ENCODE measurements around the gene DNAAF8.
"Not testable (repeated sequence)": the region's sequence is repeated elsewhere in the genome, so short reads cannot be mapped to it uniquely, and the experiment has no call there.

Gene DNAAF8

DNA sequence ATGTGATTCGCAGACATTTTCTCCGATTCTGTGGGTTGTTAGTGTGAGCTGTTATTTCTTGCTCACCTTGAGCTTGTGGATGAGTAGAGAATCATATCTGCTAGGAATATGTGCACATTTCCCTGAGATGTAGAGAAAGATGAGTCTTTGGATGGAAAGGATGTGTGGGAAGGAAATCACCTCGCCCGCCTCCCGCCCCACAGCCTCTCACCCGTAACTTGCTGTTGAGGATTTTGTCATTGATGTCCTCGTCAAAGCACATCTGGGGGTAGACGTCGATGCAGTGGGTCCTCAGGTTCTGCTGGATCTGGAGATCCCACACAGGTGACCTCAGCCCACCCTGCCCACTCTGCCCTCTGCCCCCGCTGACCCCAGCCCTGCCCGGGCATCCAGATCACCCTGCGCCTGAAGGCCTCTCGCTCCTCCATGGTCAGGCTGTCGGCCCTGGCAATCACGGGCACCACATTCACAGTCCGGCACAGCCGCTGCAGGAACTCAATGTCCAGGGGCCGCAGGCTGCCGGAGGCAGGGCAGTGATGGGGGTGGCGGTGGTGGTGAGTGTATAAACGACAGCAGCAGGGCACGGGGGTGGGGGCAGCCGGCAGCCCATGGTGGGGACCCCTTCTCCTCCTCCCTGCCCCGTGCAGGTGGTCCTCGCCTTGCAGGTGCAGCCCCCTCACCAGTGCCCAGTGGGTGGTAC lies 49.1 kb downstream of the DNAAF8 start:
- DNase-seq (ENCODE audit: low spot score): no peak

DNA sequence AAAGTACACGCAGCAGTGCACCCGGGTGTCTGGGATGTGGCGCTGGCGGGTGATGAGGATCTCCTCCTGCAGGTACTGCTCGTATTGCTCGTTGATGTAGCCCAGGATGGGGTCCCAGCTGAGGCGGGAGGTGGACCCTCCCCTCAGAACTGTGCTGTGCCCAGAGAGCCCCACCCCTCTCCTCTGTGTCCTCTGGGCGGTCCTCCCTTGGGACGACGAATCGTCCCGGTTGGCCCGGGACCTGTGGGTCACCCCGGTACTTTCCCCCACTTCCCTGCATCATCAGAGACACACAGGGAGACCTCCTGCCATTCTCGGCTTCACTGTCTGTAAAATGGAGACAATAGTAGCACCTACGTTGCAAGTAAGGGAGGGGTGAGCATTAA lies 49.6 kb downstream of the DNAAF8 start:
- no peak for DNase-seq (ENCODE audit: low spot score)

DNA sequence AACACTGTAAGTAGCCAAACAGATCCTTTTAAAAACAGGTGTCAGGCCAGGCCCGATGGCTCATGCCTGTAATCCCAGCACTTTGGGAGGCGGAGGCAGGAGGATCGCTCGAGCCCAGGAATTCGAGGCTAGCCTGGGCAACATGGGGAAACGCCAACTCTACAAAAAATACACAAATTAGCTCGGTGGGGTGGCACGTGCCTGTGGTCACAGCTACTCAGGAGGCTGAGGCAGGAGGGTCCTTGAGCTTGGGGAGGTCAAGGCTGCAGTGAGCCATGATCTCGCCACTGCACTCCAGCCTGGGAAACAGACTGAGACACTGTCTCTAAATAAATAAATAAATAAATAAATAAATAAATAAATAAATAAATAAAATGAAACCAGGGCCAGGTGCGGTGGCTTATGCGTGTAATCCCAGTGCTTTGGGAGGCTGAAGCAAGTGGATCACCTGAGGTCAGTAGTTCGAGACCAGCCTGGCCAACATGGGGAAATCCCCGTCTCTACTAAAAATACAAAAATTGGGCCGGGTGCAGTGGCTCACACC lies 50.2 kb downstream of the DNAAF8 start:
- not testable (repeated sequence) for DNase-seq (ENCODE audit: low spot score)

DNA sequence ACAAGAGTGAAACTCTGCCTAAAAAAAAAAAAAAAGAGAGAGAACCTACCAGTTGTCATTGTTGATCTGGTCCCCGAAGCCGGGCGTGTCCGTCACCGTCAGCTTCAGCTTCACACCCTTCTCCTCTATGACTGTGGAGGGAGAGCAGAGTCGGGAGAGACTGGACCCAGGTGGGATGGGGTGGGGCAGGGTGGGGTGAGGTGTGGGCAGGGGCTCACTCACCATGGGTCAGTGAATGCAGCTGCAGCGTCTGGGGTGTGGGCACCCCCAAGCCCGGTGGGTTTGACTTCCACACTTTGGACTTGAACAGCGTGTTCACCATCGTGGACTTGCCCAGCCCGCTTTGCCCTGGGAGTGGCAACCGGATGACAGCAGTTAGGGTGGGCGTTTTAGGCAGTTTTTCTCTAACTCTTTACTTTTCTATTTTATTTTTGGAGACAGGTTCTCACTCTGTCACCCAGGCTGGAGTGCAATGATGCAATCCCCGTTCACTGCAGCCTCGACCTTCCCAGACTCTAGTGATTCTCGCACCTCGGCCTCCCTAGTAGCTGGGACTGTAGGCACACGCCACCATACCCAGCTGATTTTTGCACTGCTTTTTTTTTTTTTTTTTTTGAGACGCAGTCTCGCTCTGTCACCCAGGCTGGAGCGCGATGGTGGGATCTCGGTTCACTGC lies 51.6 kb downstream of the DNAAF8 start:
- no peak for DNase-seq (ENCODE audit: low spot score)

DNA sequence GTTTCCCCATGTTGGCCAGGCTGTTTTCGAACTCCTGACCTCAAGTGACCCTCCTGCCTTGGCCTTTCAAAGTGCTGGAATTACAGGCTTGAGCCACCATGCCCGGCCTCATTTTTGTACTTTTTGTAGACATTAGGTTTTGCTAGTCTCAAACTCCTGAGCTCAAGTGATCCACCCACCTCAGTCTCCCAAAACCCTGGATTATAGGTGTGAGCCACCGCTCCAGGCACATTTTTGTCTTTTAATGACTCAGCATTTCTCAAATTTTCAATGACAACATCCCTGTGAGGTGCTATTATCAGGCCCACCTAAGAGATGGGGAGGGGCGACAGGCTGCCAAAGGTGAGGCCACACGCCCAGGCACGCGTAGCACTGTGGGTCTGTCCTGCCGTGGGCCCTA lies 52.7 kb downstream of the DNAAF8 start:
- DNase-seq (ENCODE audit: low spot score): no peak

DNA sequence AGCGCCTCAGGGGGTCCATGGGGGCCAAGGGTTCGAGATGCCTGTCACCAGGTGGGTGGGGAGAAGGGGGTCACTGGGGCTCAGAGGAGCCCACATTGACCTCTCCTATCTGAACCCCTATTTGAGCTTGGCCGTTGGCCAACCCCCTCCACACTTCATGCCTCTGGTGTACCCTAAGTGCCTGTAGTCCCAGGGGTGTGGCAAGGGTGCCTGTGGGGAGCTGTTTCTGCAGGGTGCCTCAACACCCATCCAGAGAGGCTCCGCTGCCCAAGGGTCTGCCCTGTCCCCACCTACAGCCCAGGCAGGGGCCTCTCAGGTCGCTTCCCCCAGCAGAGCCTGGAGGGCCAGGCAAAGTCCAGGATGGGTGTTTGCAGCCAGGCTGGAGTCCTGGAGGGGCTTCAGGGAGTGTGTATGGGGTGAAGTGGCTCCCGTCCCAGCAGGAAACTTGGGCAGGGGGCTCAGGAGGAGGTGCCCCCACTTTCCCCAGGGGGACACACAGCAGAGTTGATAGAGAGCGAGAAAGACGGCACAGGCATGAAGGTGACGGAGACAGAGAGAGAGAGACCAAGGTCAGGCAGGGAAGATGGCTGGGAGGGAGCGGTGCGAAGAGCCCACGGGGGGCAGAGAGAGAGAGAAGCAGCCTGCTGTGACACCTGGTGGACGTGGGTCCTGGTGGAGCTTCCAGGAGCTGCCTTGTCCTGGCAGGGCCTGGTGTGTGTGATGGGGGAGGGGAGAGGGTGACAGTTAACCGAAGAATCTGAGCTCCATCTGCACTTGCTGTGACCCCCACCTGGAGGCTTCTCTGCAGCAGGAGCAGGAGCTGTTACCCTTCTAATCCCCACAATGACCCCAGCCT lies 53.5 kb downstream of the DNAAF8 start, which contains the start of gene SEPTIN12:
SEPTIN12 (minus strand) TSS at position 719 of the 856 bp plus-strand sequence; CDS start at position 19, 700 bp downstream.
- no peak for DNase-seq (ENCODE audit: low spot score)

DNA sequence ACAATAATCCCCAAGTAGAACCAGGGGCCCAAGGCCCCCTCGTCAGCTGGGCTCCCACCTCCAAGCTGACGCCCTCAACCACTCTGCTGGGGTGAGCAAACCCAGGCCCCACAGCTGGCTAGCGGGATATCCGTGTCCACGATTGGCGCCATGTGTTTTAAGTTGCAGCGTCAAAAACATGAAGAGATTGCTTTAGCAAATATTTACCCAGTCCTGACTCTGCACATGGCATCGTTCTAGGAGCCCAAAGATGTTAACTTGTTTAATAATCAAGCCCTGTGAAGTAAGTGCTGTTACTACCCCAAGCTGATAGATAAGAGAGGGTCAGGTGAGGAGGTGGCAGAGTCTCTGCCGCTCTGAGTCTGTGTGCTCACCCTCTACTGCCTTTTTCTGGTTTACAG lies 54.2 kb downstream of the DNAAF8 start:
- no peak for DNase-seq (ENCODE audit: low spot score)

DNA sequence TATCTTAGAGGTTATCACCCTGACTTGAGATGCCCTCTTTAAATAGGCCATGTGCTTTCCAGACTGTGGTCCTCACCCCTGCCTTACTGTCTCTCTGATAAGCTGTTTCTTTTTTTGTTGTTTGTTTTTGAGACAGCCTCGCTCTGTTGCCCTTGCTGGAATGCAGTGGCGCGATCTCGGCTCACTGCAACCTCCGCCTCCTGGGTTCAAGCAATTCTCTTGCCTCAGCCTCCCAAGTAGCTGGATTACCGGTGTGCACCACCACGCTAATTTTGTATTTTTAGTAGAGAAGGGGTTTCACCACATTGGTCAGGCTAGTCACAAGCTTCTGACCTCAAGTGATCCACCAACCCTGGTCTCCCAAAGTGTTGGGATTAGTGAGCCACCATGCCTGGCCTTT lies 54.6 kb downstream of the DNAAF8 start:
- no peak for DNase-seq (ENCODE audit: low spot score)

DNA sequence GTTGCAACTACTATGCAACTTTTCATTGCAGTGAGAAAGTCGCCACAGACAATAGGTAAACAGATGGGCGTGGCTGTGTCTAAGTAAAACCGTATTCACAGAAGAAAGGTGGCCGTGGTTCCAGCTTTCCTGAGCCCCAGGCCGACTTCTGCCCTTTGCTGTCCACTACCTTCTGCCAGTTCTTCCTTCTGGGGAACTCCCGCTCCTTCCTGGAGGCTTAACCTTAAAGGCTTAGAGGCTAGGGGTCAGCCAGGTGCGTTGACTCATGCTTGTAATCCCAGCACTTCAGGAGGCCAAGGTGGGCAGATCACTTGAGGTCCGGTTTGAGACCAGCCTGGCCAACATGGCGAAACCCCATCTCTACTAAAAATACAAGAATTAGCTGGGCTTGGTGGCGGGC lies 55.9 kb downstream of the DNAAF8 start:
- DNase-seq (ENCODE audit: low spot score): no peak

DNA sequence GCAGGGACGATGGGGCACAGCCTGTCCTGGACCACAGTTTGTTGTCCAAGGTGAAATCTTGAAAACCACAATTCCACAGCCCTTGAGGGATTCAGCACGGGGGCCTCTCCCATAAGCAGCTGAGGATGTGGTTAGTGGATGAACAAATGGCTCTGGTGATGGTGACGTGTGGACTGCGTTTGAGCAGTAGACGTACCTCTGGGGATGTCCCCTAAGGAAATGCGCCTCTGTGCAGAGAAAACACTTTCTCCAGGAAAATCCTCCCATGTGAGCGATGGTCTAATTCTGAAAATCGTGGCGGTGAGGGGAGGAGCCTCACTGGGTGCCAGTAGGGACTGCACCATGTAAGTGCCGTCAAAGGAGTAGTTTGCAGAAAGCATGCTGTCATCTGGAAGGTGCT lies 56.5 kb downstream of the DNAAF8 start:
- no peak for DNase-seq (ENCODE audit: low spot score)

DNA sequence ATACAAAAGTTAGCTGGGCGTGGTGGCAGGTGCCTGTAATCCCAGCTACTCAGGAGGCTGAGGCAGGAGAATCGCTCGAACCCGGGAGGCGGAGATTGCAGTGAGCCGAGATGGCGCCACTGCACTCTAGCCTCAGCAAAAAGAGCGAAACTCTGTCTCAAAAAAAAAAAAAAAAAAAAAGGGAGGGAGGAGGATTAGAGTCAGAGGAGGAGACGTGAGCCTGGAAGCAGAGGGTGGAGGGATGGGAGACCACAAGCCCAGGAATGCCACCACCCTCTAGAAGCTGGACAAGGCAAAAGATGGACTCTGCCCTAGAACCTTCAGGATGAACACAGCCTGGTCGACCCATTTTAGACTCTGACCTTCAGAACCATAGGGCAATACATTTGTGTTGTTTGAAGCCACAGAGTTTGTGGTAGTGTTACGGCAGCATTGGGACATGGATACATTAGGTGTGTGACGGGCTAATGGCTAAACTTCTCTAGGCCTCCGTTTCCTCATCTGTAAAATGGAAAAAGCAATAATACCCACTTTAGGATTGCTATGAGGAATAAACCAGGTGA lies 58.7 kb downstream of the DNAAF8 start:
- DNase-seq (ENCODE audit: low spot score): no peak

DNA sequence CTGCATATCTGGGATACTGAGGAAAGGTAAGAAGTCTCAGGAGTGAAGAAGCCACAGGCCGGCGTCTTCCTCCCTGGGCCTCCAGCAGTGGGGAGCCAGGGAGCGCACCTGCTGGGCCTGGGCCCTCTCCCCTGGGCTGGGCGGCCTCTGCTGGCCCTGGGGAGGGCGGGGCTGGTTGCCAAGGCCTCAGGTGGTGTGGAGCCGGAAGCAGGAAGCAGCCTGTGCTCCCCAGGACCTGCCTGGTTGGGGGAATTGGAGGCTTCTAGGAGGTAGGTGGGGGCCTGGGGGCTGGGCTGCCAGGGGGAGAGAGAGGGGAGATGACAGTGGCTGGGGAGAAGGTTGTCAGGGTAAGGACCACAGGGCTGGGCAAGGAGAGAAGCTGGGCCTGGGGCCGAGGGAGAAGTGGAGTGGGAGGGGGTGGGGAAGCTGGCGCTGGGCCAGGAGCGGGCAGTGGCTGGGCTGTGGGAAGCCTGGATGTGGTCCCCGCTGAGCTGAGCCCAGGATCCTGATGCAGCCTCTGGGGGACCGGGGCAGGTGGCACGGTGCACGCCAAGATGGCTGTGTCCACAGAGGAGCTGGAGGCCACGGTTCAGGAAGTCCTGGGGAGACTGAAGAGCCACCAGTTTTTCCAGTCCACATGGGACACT lies 61.0 kb downstream of the DNAAF8 start, which contains the start of gene SMIM22:
SMIM22 (plus strand) TSS at position 189 of the 647 bp plus-strand sequence; CDS start at position 555, 366 bp downstream.
- DNase-seq (ENCODE audit: low spot score): no peak

DNA sequence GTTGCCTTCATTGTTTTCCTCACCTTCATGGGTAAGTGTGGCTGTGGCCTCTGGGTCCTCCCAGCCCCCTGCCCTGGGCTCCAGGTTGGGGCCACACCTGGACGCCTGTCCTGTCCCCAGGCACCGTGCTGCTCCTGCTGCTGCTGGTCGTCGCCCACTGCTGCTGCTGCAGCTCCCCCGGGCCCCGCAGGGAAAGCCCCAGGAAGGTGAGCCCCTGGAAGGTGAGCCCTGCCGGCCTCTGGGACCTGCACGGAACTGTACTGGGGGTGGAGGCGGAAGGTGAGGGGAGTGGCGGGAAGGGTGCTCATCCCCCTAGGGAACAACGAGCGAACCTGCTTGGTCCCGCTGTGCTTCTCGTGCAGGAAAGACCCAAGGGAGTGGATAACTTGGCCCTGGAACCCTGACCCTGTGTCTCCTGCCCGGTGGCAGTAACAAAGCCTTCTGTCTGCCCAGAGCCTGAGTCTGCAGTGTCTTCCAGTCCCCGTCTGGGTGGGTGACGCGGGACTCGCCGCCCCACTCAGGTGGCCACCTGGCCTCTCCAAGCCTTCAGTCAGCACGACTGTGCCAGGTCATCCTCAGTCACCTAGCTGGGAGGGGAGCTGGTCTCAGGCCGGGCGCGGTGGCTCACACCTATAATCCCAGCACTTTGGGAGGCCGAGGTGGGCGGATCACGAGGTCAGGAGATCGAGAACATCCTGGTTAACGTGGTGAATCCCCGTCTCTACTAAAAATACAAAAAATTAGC lies 61.7 kb downstream of the DNAAF8 start:
- DNase-seq (ENCODE audit: low spot score): no peak

DNA sequence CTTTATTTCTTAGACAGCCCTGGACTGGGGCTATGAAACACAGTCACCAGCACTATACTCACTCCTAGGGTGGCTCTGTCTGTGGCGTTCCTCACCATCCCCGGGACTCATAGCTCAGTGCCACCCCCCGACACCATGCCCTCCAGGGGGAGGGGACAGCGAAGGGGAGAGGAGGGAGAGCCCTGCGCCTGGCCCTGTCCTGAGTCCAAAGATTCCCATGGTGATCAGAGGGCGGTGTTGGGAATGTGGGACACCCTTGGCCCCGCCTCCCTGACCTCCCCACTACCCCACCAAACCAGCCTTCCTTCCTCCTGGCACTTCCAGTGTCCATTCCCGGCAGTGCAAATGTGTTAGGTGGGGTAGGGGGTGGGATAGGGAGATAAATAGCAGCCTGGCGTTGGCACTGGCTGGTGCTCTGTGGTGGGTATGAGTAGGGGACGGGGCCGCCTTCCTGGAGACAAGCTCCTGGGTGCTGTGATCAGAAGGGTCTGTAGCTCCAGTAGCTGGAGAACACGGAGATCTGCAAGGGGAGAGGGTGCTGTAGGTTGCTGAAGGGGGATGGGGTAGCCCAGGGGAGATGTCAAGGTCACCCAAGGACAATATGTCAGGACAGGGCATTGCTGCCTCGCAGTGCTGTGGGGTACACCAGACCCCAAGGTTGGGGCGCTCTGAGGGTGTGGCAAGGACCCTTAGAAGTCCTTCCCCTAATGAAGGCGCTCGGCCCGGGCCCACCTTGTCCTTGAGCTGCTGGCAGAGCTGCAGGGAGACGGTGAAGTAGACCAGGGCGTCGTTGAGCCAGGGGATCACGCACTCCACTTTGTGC lies 62.9 kb downstream of the DNAAF8 start:
- DNase-seq (ENCODE audit: low spot score): no peak

DNA sequence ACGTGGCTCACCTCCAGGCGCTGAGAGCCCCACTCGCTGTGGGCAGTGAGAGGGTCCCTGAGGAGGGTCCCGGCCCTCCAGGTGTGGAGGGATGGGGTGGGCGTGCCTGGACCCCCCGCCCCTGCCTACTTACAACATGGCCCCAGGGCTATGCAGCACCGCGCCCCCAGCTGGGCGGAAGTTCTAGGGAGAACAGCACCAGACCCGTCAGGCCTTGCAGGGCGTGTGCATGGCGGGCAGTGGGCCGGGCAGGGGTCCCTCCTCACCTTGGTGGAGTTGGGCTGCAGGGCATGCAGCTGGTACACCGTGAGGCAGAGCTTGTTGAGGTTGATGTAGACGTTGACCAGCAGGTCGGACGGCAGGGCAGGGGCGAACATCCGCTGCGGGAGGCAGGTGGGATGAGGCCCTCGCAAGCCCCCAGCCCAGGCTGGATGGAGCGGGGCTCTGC lies 63.5 kb downstream of the DNAAF8 start:
- DNase-seq (ENCODE audit: low spot score): no peak

DNA sequence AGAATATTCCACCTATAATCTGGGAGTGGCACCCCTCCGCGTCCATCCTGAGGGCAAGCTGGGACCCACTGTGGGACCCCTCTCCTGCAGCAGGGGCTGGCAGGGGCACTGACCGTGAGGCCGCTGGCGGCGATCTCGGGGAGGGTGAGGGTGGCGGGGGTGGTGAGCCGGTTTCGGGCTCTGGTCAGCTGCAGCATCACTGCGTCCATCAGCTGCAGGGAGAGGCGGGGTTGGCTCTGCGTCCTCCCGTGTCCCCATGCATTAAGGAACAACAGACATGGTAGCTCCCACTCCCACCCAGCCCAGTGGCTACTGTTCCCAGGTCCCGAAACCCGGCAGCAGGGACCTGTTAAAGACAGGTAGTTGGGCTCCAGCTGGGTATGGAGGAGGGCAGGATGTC lies 64.1 kb downstream of the DNAAF8 start:
- no peak for DNase-seq (ENCODE audit: low spot score)

Data from pons (tissue), 1 donor.